Transverse colon (tissue), 4 donors: ENCODE data around the gene ANKH.

Source experiments
- EP300 ChIP-seq: sonication (generic); formaldehyde crosslinking; IDR thresholded peaks from one replicate; pipeline ENCODE4 v1.6.1; 2017; ENCODE audit warnings: antibody characterized with exemption, low read depth
- POLR2A ChIP-seq: fragments of 450-650 bp; IDR thresholded peaks from one replicate; pipeline ENCODE4 v1.6.1; 2016; ENCODE audit warnings: antibody characterized with exemption, mild to moderate bottlenecking, moderate library complexity
- POLR2AphosphoS5 ChIP-seq, 3 donors: sonication (generic); formaldehyde crosslinking; IDR thresholded peaks; one replicate each; pipeline ENCODE4 v1.6.1; 2016; ENCODE audit warnings: antibody characterized with exemption in 3 of 3
- TF ChIP-seq, protein P1 (sequence below), 5 experiments: fragments of 200-600 bp in 3 of 5; fragments of 450-650 bp in 2 of 5; sonication (generic) in 3 of 5; IDR thresholded peaks; 1 replicate in 2 of 5; 2 replicates in 3 of 5; pipeline ENCODE4 v1.5.1; 2016 to 2017; ENCODE audit warnings: antibody characterized with exemption in 5 of 5, inconsistent platforms in 3 of 5, mild to moderate bottlenecking in 2 of 5, moderate library complexity in 1 of 5

DNA sequence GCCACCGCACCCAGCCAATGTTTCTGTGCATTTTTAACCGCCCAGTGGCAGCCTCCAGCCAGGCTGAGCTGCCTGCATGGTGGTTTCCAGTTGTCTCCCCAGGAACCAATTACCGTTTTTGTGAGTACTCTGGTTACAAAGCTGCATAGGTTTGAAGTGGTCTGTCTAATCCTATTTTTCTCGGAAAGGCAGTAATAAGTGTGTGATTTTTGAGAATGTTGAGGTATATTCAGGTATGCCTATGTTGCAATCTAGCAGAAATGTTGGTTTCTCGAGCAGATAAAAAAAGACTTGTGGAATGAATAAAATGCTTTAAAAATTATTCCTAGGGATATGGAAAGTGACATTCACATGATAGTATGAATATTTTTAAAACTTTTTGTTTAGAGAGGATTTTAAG is 41.5 kb upstream of the ANKH start:
- no peak for TF ChIP-seq POLR2A
- TF ChIP-seq, protein P1, sequence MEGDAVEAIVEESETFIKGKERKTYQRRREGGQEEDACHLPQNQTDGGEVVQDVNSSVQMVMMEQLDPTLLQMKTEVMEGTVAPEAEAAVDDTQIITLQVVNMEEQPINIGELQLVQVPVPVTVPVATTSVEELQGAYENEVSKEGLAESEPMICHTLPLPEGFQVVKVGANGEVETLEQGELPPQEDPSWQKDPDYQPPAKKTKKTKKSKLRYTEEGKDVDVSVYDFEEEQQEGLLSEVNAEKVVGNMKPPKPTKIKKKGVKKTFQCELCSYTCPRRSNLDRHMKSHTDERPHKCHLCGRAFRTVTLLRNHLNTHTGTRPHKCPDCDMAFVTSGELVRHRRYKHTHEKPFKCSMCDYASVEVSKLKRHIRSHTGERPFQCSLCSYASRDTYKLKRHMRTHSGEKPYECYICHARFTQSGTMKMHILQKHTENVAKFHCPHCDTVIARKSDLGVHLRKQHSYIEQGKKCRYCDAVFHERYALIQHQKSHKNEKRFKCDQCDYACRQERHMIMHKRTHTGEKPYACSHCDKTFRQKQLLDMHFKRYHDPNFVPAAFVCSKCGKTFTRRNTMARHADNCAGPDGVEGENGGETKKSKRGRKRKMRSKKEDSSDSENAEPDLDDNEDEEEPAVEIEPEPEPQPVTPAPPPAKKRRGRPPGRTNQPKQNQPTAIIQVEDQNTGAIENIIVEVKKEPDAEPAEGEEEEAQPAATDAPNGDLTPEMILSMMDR (IDR thresholded peaks at IDR 0.05), result no peak
- no peak for TF ChIP-seq POLR2AphosphoS5 (IDR thresholded peaks at IDR 0.05)
- TF ChIP-seq EP300, result no peak
